ENCODE results near the gene SUOX. TPM values are rescaled to one million over a fixed set of nuclear protein-coding genes. Genes with fewer than 3 reads are reported as not detected.

SUOX gene
- total RNA-seq, 1 experiment from 2014 or later, result 20.7 TPM

DNA sequence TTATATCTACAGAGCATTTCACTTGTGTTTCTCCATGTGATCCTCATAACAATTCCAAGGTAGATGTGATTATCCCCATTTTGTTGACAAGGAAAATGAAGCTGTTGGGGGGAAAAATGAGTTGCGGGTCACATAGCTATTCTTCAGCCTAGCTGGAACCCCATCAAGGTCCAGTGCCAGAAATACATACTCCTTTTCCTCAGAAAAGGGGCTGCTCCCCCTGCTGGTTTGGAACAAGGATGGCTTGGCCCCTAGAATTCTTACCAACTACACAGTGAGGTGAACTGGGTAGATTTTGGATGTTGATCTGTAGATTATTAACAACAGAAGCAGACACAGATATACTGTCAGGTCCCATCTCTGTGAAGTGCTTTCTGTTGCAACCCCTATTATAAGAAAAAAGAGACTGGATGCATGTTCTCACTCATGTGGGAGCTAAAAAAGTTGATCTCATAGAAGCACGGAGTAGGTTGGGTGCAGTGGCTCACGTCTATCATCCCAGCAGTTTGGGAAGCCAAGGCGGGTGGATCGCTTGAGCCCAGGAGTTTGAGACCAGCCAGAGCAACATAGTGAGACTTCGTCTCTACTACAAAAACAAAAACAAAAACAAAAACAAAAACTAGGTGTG is 32.7 kb downstream of the SUOX start:
- intact Hi-C loops (cut with micrococcal nuclease; ENCODE audit: unreplicated experiment), result loop anchor here (2.0 kb wide), 1 partner anchor 33 kb away; the partner anchor contains the start of gene SUOX
- Histone ChIP-seq H3K27me3 (ENCODE audit: control insufficient read depth, insufficient read depth, low read length) (no peaks in the 10 kb centered on the region), H3K9me3 (ENCODE audit: control insufficient read depth, insufficient read depth, low read depth, low read length) (no peaks in the 10 kb centered on the region), H3K36me3 (ENCODE audit: control insufficient read depth, insufficient read depth, low read length) (no peaks in the 10 kb centered on the region), H3K4me1 (ENCODE audit: control insufficient read depth, insufficient read depth, low read length) (no peaks in the 10 kb centered on the region), H3K4me3 (ENCODE audit: low read depth in 2 of 2, low read length in 2 of 2) (no peak overlapping the region), H3K27ac (ENCODE audit: low read length) (no peak overlapping the region)
- DNase-seq (ENCODE audit: low read depth, low spot score) (no peak), ATAC-seq (peak; percentile 87)
- in situ Hi-C loops (cut with HindIII; ENCODE audit: low pct_unique_long_range_greater_than_20kb, low sequenced_read_pairs), result no loop called here
- TF ChIP-seq CTCF (IDR thresholded peaks at IDR 0.05), result peak; percentile 83
- TF ChIP-seq POLR2AphosphoS5 (IDR thresholded peaks at IDR 0.05; ENCODE audit: low read depth, low read length), result no peak
- no peak for TF ChIP-seq SIN3A (IDR thresholded peaks at IDR 0.05; ENCODE audit: borderline replicate concordance, insufficient read depth, low read depth, low read length)
- no peak for TF ChIP-seq TCF7L2 (IDR thresholded peaks at IDR 0.05; ENCODE audit: low read depth, low read length)
- no peak for TF ChIP-seq REST (IDR thresholded peaks at IDR 0.05; ENCODE audit: insufficient read depth in 1 of 2, low read depth in 2 of 2, low read length in 1 of 2)
- no TSS peak for BruUV-seq (replicated peaks)
- ChIA-PET CTCF (interaction anchor here (0.6 to 1.2 kb wide), 7 partner anchors 18 to 291 kb away, joined by 3 to 8 read pairs (median 3); partner anchors contain the start of gene SUOX), POLR2A (no interaction called here)

DNA sequence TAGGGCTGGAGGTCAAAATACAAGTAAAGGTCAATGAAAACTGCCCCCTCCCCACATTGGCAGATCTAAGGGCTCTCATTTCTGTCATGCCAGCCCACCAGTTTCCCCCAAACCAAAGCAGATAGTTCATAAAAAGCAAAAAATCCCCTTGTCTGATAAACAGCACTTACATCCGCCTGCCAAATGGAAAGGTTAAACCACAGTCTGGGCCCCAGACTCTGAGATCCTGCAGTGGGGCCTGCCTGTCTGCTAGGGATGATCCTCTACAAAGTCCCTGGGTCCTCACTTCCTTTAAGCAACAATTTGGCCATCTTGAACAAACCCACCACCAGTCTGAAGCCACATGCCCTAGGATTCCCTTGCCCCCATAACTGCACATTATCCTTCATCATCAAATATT is 34.9 kb downstream of the SUOX start:
- in situ Hi-C loops (cut with HindIII; ENCODE audit: low pct_unique_long_range_greater_than_20kb, low sequenced_read_pairs), result no loop called here
- CTCF ChIA-PET, result no interaction called here
- TF ChIP-seq REST (IDR thresholded peaks at IDR 0.05; ENCODE audit: insufficient read depth in 1 of 2, low read depth in 2 of 2, low read length in 1 of 2) (no peak), POLR2AphosphoS5 (IDR thresholded peaks at IDR 0.05; ENCODE audit: low read depth, low read length) (no peak), TCF7L2 (IDR thresholded peaks at IDR 0.05; ENCODE audit: low read depth, low read length) (no peak), CTCF (IDR thresholded peaks at IDR 0.05) (no peak), SIN3A (IDR thresholded peaks at IDR 0.05; ENCODE audit: borderline replicate concordance, insufficient read depth, low read depth, low read length) (no peak)
- POLR2A ChIA-PET, result no interaction called here
- ATAC-seq (no peak), DNase-seq (ENCODE audit: low read depth, low spot score) (no peak)
- Histone ChIP-seq H3K4me3 (ENCODE audit: low read depth in 2 of 2, low read length in 2 of 2) (no peak overlapping the region), H3K36me3 (ENCODE audit: control insufficient read depth, insufficient read depth, low read length) (no peaks in the 10 kb centered on the region), H3K27me3 (ENCODE audit: control insufficient read depth, insufficient read depth, low read length) (no peaks in the 10 kb centered on the region), H3K27ac (ENCODE audit: low read length) (no peak overlapping the region), H3K4me1 (ENCODE audit: control insufficient read depth, insufficient read depth, low read length) (no peaks in the 10 kb centered on the region), H3K9me3 (ENCODE audit: control insufficient read depth, insufficient read depth, low read depth, low read length) (no peaks in the 10 kb centered on the region)
- intact Hi-C loops (cut with micrococcal nuclease; ENCODE audit: unreplicated experiment), result no loop called here
- no TSS peak for BruUV-seq (replicated peaks)

Measured in Panc1 (cell line).